Measurements from ENCODE around the gene SFXN1. TPM values are rescaled to one million over a fixed set of nuclear protein-coding genes. Genes with fewer than 3 reads are reported as not detected.

The SFXN1 gene
- total RNA-seq, 1 donor: 40.9 TPM

DNA sequence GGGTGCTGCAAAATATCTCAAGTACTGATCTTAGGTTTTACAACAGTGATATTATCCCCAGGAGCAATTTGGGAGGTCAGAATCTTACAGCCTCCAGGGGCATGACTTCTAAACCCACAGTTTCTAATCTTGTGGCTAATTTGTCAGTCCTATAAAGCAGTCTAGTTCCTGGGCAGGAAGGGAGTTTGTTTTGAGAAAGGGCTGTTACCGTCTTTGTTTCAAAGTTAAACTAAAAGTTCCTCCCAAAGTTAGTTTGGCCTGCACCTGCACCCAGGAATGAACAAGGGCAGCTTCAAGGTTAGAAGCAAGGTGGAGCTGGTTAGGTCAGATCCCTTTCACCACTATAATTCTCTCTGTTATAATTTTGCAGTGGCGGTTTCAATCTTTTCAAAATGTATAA lies 81.7 kb downstream of the SFXN1 start:
- no peak for DNase-seq (ENCODE audit: insufficient read length, low spot score, missing footprints)
- no peak overlapping the region for H3K4me2 ChIP-seq (ENCODE audit: insufficient read depth, low read length)
- no peaks in the 10 kb centered on the region for H3K27me3 ChIP-seq (ENCODE audit: insufficient read depth, low read length)
- H3K27ac ChIP-seq (ENCODE audit: low read depth, low read length): no peak overlapping the region
- H4K20me1 ChIP-seq (ENCODE audit: insufficient read depth, low read length): no peaks in the 10 kb centered on the region
- H3K9me3 ChIP-seq (ENCODE audit: low read depth, low read length): no peaks in the 10 kb centered on the region
- no peaks in the 10 kb centered on the region for H3K36me3 ChIP-seq (ENCODE audit: insufficient read depth, low read length)
- no peaks in the 10 kb centered on the region for H3K79me2 ChIP-seq (ENCODE audit: insufficient read depth, low read length)
- TF ChIP-seq, protein P1, sequence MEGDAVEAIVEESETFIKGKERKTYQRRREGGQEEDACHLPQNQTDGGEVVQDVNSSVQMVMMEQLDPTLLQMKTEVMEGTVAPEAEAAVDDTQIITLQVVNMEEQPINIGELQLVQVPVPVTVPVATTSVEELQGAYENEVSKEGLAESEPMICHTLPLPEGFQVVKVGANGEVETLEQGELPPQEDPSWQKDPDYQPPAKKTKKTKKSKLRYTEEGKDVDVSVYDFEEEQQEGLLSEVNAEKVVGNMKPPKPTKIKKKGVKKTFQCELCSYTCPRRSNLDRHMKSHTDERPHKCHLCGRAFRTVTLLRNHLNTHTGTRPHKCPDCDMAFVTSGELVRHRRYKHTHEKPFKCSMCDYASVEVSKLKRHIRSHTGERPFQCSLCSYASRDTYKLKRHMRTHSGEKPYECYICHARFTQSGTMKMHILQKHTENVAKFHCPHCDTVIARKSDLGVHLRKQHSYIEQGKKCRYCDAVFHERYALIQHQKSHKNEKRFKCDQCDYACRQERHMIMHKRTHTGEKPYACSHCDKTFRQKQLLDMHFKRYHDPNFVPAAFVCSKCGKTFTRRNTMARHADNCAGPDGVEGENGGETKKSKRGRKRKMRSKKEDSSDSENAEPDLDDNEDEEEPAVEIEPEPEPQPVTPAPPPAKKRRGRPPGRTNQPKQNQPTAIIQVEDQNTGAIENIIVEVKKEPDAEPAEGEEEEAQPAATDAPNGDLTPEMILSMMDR (IDR thresholded peaks at IDR 0.05; ENCODE audit: extremely low read depth, low read depth, low read length): no peak
- H2AFZ ChIP-seq (ENCODE audit: low read length): no peak overlapping the region
- no peaks in the 10 kb centered on the region for H3K4me1 ChIP-seq (ENCODE audit: insufficient read depth, low read length)
- H3K4me3 ChIP-seq (ENCODE audit: insufficient read depth, low read length): no peak overlapping the region

- TF ChIP-seq, protein P1 (IDR thresholded peaks at IDR 0.05; ENCODE audit: extremely low read depth, low read depth, low read length): no peak
- H3K79me2 ChIP-seq (ENCODE audit: insufficient read depth, low read length): no peaks in the 10 kb centered on the region
- no peak overlapping the region for H3K4me3 ChIP-seq (ENCODE audit: insufficient read depth, low read length)
- H3K9me3 ChIP-seq (ENCODE audit: low read depth, low read length): no peaks in the 10 kb centered on the region
- no peaks in the 10 kb centered on the region for H3K4me1 ChIP-seq (ENCODE audit: insufficient read depth, low read length)
- no peak for DNase-seq (ENCODE audit: insufficient read length, low spot score, missing footprints)
- H2AFZ ChIP-seq (ENCODE audit: low read length): no peak overlapping the region
- H3K27me3 ChIP-seq (ENCODE audit: insufficient read depth, low read length): no peaks in the 10 kb centered on the region
- no peaks in the 10 kb centered on the region for H4K20me1 ChIP-seq (ENCODE audit: insufficient read depth, low read length)
- no peaks in the 10 kb centered on the region for H3K36me3 ChIP-seq (ENCODE audit: insufficient read depth, low read length)
- H3K27ac ChIP-seq (ENCODE audit: low read depth, low read length): no peak overlapping the region
- H3K4me2 ChIP-seq (ENCODE audit: insufficient read depth, low read length): no peak overlapping the region
Measured at GRCh38 chr5:175561085-175561484, 82.7 kb downstream of the SFXN1 start.

GRCh38 chr5:175564716-175565115 lies 86.4 kb downstream of the SFXN1 start:
- no peak overlapping the region for H2AFZ ChIP-seq (ENCODE audit: low read length)
- H3K9me3 ChIP-seq (ENCODE audit: low read depth, low read length): no peaks in the 10 kb centered on the region
- H3K4me3 ChIP-seq (ENCODE audit: insufficient read depth, low read length): no peak overlapping the region
- no peak overlapping the region for H3K27ac ChIP-seq (ENCODE audit: low read depth, low read length)
- no peaks in the 10 kb centered on the region for H3K27me3 ChIP-seq (ENCODE audit: insufficient read depth, low read length)
- no peak for DNase-seq (ENCODE audit: insufficient read length, low spot score, missing footprints)
- H3K4me2 ChIP-seq (ENCODE audit: insufficient read depth, low read length): no peak overlapping the region
- no peaks in the 10 kb centered on the region for H3K36me3 ChIP-seq (ENCODE audit: insufficient read depth, low read length)
- no peaks in the 10 kb centered on the region for H3K4me1 ChIP-seq (ENCODE audit: insufficient read depth, low read length)
- H4K20me1 ChIP-seq (ENCODE audit: insufficient read depth, low read length): no peaks in the 10 kb centered on the region
- H3K79me2 ChIP-seq (ENCODE audit: insufficient read depth, low read length): no peaks in the 10 kb centered on the region
- TF ChIP-seq, protein P1 (IDR thresholded peaks at IDR 0.05; ENCODE audit: extremely low read depth, low read depth, low read length): no peak

GRCh38 chr5:175566697-175567096 lies 88.3 kb downstream of the SFXN1 start:
- no peaks in the 10 kb centered on the region for H3K9me3 ChIP-seq (ENCODE audit: low read depth, low read length)
- no peak overlapping the region for H2AFZ ChIP-seq (ENCODE audit: low read length)
- no peaks in the 10 kb centered on the region for H3K27me3 ChIP-seq (ENCODE audit: insufficient read depth, low read length)
- no peak overlapping the region for H3K27ac ChIP-seq (ENCODE audit: low read depth, low read length)
- H3K36me3 ChIP-seq (ENCODE audit: insufficient read depth, low read length): no peaks in the 10 kb centered on the region
- no peak overlapping the region for H3K4me3 ChIP-seq (ENCODE audit: insufficient read depth, low read length)
- TF ChIP-seq, protein P1 (IDR thresholded peaks at IDR 0.05; ENCODE audit: extremely low read depth, low read depth, low read length): no peak
- H3K4me2 ChIP-seq (ENCODE audit: insufficient read depth, low read length): no peak overlapping the region
- no peaks in the 10 kb centered on the region for H3K4me1 ChIP-seq (ENCODE audit: insufficient read depth, low read length)
- no peaks in the 10 kb centered on the region for H4K20me1 ChIP-seq (ENCODE audit: insufficient read depth, low read length)
- no peak for DNase-seq (ENCODE audit: insufficient read length, low spot score, missing footprints)
- no peaks in the 10 kb centered on the region for H3K79me2 ChIP-seq (ENCODE audit: insufficient read depth, low read length)

Measured in osteoblast (primary cell).